Liver (tissue), 9 donors: ENCODE results near the gene HS3ST2. TPM values are rescaled to one million over a fixed set of nuclear protein-coding genes. Genes with fewer than 3 reads are reported as not detected.
A peak's percentile ranks its signal among the peaks of the same experiment; 100 is the strongest.

Source experiments
- DNase-seq: peaks from one replicate; pipeline ENCODE4 v3.0.0-alpha.2; 2017; ENCODE audit warnings: low spot score
- H3K27ac ChIP-seq, 2 donors: one replicate each; pipeline ENCODE4 v1.7.0; 2013; ENCODE audit warnings: inconsistent platforms in 2 of 2, low read length in 2 of 2, control low read depth in 1 of 2, low read depth in 1 of 2, mild to moderate bottlenecking in 1 of 2
- H3K27me3 ChIP-seq, 4 donors: one replicate each; pipeline versions ENCODE4 v1.6.1 to v1.7.0; 2013; ENCODE audit warnings: low read length in 3 of 4, inconsistent platforms in 1 of 4, mild to moderate bottlenecking in 1 of 4, moderate library complexity in 1 of 4; ENCODE audit not compliant: control insufficient read depth in 4 of 4, insufficient read depth in 4 of 4
- H3K36me3 ChIP-seq, 4 donors: one replicate each; pipeline versions ENCODE4 v1.6.1 to v1.7.0; 2013; ENCODE audit warnings: low read length in 3 of 4, mild to moderate bottlenecking in 3 of 4, low read depth in 1 of 4, moderate library complexity in 1 of 4; ENCODE audit not compliant: control insufficient read depth in 4 of 4, insufficient read depth in 3 of 4
- H3K4me1 ChIP-seq, 4 donors: one replicate each; pipeline versions ENCODE4 v1.6.1 to v1.7.0; 2013; ENCODE audit warnings: low read length in 3 of 4, mild to moderate bottlenecking in 3 of 4, moderate library complexity in 1 of 4; ENCODE audit not compliant: control insufficient read depth in 4 of 4, insufficient read depth in 4 of 4
- H3K4me3 ChIP-seq, 3 donors: one replicate each; pipeline versions ENCODE4 v1.6.1 to v1.7.0; 2013; ENCODE audit warnings: low read length in 3 of 3, control low read depth in 1 of 3, low read depth in 1 of 3, mild to moderate bottlenecking in 1 of 3
- H3K9ac ChIP-seq, 2 donors: one replicate each; pipeline ENCODE4 v1.7.0; 2013; ENCODE audit warnings: low read length in 2 of 2, mild to moderate bottlenecking in 2 of 2, moderate library complexity in 2 of 2, control low read depth in 1 of 2, low read depth in 1 of 2
- H3K9me3 ChIP-seq, 4 donors: one replicate each; pipeline versions ENCODE4 v1.6.1 to v1.7.0; 2013; ENCODE audit warnings: low read length in 3 of 4; ENCODE audit not compliant: control insufficient read depth in 4 of 4
- CTCF ChIP-seq: fragments of 150-350 bp; IDR thresholded peaks from 2 replicates; pipeline ENCODE4 v1.5.1; 2017; ENCODE audit warnings: improper control_type of control experiment, low read depth, low read length; ENCODE audit not compliant: missing input control
- MAX ChIP-seq: IDR thresholded peaks from 2 replicates; pipeline ENCODE4 v1.6.1; 2016; ENCODE audit warnings: antibody characterized with exemption
- NR2F2 ChIP-seq: IDR thresholded peaks from 2 replicates; pipeline ENCODE4 v1.6.1; 2016; ENCODE audit warnings: antibody characterized with exemption
- RAD21 ChIP-seq, 2 donors: IDR thresholded peaks; 2 replicates each; pipeline ENCODE4 v1.6.1; 2016; ENCODE audit warnings: antibody characterized with exemption in 2 of 2, mild to moderate bottlenecking in 2 of 2
- REST ChIP-seq: IDR thresholded peaks from 2 replicates; pipeline ENCODE4 v1.6.1; 2016; ENCODE audit warnings: antibody characterized with exemption, mild to moderate bottlenecking
- RXRA ChIP-seq, 2 donors: IDR thresholded peaks; 2 replicates each; pipeline ENCODE4 v1.6.1; 2017 to 2018; ENCODE audit warnings: antibody characterized with exemption in 2 of 2, mild to moderate bottlenecking in 1 of 2
- SP1 ChIP-seq: IDR thresholded peaks from 2 replicates; pipeline ENCODE4 v1.6.1; 2018; ENCODE audit warnings: antibody characterized with exemption, mild to moderate bottlenecking
- YY1 ChIP-seq: IDR thresholded peaks from 2 replicates; pipeline ENCODE4 v1.6.1; 2016; ENCODE audit warnings: antibody characterized with exemption, mild to moderate bottlenecking
- WGBS: extraction: QIAGEN DNeasy Blood & Tissue Kit; methylation state at CpG from one replicate; pipeline ENCODE4 v1.1.7; 2013; 5-methylcytosine and 5-hydroxymethylcytosine counted together
- polyA plus RNA-seq, 2 donors: library from polyadenylated mRNA; stranded (reverse) in 1 of 2; unstranded in 1 of 2; fragments of 200-250 nt in 1 of 2; fragments of >200 nt in 1 of 2; fragmentation: Nextera tagmentation in 1 of 2; extraction: Ambion mirVana in 1 of 2; gene quantifications; one replicate each; pipeline versions ENCODE4 v1.2.1 to v1.2.3, GENCODE V29; 2013 to 2015
- total RNA-seq, 2 donors: library from RNA; depleted of rRNA; stranded (reverse); fragments of >200 nt; gene quantifications; one replicate each; pipeline ENCODE4 v1.2.3, GENCODE V29; 2014
- donor health status: healthy.
- donor health status: healthy.
- donor health status: healthy.
- donor health status: healthy.
- donor health status: healthy.

The HS3ST2 gene
- total and polyA plus RNA-seq, 4 donors: 0.08 to 0.14 (median 0.09) TPM; not detected in 1

DNA sequence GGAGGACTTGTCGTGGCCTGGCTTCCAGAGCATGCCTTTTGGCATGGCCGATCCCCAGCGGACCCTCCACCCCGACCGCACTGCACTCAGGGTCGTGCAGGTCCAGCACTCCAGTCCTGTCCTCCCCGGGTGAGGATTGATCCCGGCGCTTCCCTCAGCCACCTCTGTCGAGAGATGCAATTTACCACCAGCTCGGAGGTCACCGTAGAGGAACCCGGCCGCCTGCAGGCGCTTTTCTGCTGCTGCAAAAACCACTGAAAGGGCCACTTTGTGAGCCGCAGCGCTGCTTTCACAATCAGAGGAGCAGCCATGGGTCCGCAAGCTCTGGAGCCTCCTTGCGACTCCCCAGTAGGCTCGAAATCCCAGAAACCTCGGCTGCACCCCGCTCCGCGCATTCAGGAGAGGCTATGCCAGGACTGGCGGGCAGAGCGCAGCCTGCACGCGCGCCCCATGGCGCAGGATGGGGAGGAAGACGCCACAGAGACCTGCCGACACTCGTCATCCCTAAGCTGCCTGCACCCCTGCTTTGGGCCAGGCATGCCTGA is 134.2 kb downstream of the HS3ST2 start:
- Histone ChIP-seq H3K9ac (no peak overlapping the region), H3K27ac (no peak overlapping the region), H3K36me3 (no peaks in the 10 kb centered on the region), H3K9me3 (no peaks in the 10 kb centered on the region), H3K27me3 (peaks cover 0 to 10% (median 2%) of the 10 kb centered on the region in 4 donors), H3K4me1 (peaks cover 0 to 8% (median 3%) of the 10 kb centered on the region in 4 donors), H3K4me3 (no peak overlapping the region)
- WGBS: 16% methylated on average over 33 of the region's 33 CpGs
- no peak for DNase-seq
- TF ChIP-seq SP1 (no peak), CTCF (no peak), YY1 (no peak), RAD21 (IDR thresholded peaks at IDR 0.05) (no peak), RXRA (IDR thresholded peaks at IDR 0.05) (no peak), NR2F2 (no peak), MAX (no peak)

DNA sequence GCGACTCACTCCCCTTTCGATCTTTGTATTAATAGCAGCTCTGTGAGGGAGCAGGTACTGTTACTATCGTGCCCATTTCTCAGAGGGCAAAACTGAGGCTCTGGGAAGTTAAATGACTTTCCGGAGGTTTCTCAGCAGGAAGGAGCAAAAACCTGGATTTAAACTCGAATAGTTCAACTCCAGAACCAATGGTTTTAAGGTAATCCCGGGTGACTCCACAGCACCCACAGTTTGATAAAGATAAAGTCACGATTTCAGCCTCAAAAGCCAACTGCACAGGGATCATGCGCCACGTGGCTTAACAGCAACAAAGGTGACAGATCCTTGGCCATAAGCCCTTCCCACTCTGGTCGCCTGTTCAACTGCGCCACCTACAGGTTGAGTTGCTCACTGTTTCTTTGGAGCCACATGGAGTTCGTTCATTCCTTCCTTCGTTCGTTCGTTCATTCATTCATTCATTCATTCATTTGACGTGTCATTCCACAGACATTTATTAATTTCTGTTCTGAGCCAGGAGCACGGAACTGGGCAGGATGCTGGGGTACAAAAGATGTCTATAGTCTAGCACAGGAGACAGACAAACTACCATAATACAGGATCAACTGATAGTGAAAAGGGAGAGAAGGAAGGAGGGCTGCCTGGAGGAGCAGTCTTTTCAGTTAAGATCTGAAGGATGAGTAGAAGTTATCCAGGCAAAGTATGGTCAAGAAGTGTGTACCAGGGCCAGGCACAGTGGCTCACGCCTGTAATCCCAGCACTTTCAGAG is 134.8 kb downstream of the HS3ST2 start:
- no peak overlapping the region for H3K9ac ChIP-seq
- H3K4me1 ChIP-seq: peaks cover 0 to 8% (median 3%) of the 10 kb centered on the region in 4 donors
- no peak overlapping the region for H3K27ac ChIP-seq
- 15% methylated on average over 18 of the region's 18 CpGs for WGBS
- no peaks in the 10 kb centered on the region for H3K9me3 ChIP-seq
- H3K4me3 ChIP-seq: no peak overlapping the region
- H3K27me3 ChIP-seq: peaks cover 0 to 10% (median 3%) of the 10 kb centered on the region in 4 donors
- no peaks in the 10 kb centered on the region for H3K36me3 ChIP-seq
- peak; percentile 59 for DNase-seq
- TF ChIP-seq RAD21 (IDR thresholded peaks at IDR 0.05) (peak; percentile 75 to 91), REST (no peak), CTCF (peak; percentile 58)
